Measurements from ENCODE around the gene DDX27. TPM values are rescaled to one million over a fixed set of nuclear protein-coding genes. Genes with fewer than 3 reads are reported as not detected.

DDX27 gene
- total and polyA plus RNA-seq, 4 donors, result 8.8 to 16.0 (median 13.0) TPM

DNA sequence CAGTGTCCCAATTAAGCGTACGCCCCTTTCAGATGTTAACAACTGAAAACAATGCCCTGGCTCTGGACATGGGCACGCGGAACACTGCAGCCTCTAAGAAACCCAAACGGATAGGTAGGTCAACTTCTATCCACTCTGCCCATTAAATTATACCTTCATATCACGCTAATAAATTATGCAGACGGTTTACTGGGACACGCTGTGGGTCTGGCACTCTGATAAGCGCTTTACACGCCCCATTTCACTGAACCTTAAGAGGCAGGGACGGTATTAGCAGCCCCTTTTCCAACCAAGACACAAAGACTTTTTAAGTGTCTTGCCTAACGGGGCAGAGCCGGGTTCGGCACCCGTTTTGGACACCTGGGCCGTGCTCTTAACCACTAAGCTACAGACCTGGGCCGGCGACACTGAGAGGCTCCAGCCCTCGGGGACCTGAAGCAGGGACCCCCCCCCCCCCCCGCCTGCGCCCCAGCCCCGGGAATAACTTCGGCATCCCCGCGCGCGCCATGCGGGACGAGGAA lies 31.8 kb upstream of the DDX27 start:
- peaks cover 0 to 2% (median 0%) of the 10 kb centered on the region in 4 donors for H3K36me3 ChIP-seq (ENCODE audit: control insufficient read depth in 4 of 4, insufficient read depth in 3 of 4, low read depth in 1 of 4, low read length in 3 of 4)
- H3K27ac ChIP-seq (ENCODE audit: low read depth in 1 of 2, low read length in 2 of 2), result peak overlapping the region; percentile 84 to 95
- peak; percentile 59 for DNase-seq (ENCODE audit: low spot score)
- H3K9ac ChIP-seq (ENCODE audit: low read depth in 1 of 2, low read length in 2 of 2), result peak overlapping the region; percentile 29 to 92
- whole genome bisulfite sequencing, result under 1% methylated on average over 29 of the region's 29 CpGs
- peaks cover 11 to 27% (median 17%) of the 10 kb centered on the region in 4 donors for H3K4me1 ChIP-seq (ENCODE audit: control insufficient read depth in 4 of 4, insufficient read depth in 4 of 4, low read length in 3 of 4)
- H3K4me3 ChIP-seq (ENCODE audit: low read depth in 1 of 3, low read length in 3 of 3), result peak overlapping the region; percentile 92 to 98 (median 94)
- no peak for TF ChIP-seq GABPA (IDR thresholded peaks at IDR 0.05 in 1 of 2, conservative IDR thresholded peaks at IDR 0.05 in 1 of 2)
- TF ChIP-seq HNF4A (conservative IDR thresholded peaks at IDR 0.05), result no peak
- TF ChIP-seq, protein P1, sequence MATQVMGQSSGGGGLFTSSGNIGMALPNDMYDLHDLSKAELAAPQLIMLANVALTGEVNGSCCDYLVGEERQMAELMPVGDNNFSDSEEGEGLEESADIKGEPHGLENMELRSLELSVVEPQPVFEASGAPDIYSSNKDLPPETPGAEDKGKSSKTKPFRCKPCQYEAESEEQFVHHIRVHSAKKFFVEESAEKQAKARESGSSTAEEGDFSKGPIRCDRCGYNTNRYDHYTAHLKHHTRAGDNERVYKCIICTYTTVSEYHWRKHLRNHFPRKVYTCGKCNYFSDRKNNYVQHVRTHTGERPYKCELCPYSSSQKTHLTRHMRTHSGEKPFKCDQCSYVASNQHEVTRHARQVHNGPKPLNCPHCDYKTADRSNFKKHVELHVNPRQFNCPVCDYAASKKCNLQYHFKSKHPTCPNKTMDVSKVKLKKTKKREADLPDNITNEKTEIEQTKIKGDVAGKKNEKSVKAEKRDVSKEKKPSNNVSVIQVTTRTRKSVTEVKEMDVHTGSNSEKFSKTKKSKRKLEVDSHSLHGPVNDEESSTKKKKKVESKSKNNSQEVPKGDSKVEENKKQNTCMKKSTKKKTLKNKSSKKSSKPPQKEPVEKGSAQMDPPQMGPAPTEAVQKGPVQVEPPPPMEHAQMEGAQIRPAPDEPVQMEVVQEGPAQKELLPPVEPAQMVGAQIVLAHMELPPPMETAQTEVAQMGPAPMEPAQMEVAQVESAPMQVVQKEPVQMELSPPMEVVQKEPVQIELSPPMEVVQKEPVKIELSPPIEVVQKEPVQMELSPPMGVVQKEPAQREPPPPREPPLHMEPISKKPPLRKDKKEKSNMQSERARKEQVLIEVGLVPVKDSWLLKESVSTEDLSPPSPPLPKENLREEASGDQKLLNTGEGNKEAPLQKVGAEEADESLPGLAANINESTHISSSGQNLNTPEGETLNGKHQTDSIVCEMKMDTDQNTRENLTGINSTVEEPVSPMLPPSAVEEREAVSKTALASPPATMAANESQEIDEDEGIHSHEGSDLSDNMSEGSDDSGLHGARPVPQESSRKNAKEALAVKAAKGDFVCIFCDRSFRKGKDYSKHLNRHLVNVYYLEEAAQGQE (IDR thresholded peaks at IDR 0.05), result no peak
- no peak for TF ChIP-seq JUND (IDR thresholded peaks at IDR 0.05)
- no peak for TF ChIP-seq RXRA (IDR thresholded peaks at IDR 0.05)
- no peak for TF ChIP-seq HNF4G (IDR thresholded peaks at IDR 0.05)
- TF ChIP-seq, protein P2, sequence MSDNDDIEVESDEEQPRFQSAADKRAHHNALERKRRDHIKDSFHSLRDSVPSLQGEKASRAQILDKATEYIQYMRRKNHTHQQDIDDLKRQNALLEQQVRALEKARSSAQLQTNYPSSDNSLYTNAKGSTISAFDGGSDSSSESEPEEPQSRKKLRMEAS (IDR thresholded peaks at IDR 0.05), result no peak
- TF ChIP-seq ZBTB33 (IDR thresholded peaks at IDR 0.05), result no peak
- TF ChIP-seq, protein P3, sequence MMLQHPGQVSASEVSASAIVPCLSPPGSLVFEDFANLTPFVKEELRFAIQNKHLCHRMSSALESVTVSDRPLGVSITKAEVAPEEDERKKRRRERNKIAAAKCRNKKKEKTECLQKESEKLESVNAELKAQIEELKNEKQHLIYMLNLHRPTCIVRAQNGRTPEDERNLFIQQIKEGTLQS (IDR thresholded peaks at IDR 0.05), result no peak
- no peak for TF ChIP-seq EGR1 (IDR thresholded peaks at IDR 0.05; ENCODE audit: low read depth in 2 of 2)
- H3K9me3 ChIP-seq (ENCODE audit: control insufficient read depth in 4 of 4, low read length in 3 of 4), result no peaks in the 10 kb centered on the region
- no peaks in the 10 kb centered on the region for H3K27me3 ChIP-seq (ENCODE audit: control insufficient read depth in 4 of 4, insufficient read depth in 4 of 4, low read length in 3 of 4)

DNA sequence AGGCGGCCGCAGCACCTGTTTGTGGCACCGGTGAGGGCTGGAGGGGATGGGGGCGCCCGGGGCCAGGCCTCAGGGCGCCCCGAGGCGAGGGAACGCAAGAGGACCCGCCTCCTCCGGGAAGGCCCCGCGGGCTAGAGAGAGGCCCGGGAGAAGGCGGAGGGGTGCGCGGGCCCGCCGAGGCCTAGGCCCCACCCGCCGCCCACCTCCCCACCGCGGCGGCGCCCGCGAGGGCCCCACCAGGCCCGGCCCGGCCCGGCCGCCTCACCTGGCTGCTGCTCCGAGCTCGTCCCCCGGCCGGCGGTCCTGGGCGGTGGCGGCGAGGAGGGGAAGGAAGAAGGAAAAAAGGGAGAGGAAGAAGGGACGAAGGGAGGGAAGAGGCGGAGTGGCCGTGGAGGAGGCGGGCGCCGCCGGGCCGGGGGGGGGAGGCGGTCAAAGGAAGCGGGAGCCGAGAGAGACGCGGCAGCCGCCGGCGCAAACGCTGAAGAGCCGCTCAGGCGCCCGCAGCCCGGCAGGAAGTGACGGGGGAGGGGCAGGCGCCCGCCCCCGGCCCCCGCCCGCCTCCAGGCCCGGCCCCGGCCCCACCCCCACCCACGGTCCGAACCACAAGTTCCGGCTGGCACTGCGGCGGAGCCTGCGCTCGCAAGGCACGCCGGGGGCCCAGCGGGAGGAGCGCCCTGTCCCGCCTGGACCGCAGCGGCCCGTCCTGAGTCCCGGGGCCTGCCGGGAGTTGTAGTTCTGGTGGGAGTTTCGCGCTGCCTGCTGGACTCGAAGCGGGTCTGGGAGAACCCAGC lies 31.2 kb upstream of the DDX27 start, which contains the start of gene STAU1:
Gene STAU1, minus strand, starts transcription at position 484 of the 791 bp plus-strand sequence. CDS start 22,133 bp downstream, outside the sequence.
- Histone ChIP-seq H3K4me1 (ENCODE audit: control insufficient read depth in 4 of 4, insufficient read depth in 4 of 4, low read length in 3 of 4) (peaks cover 9 to 25% (median 15%) of the 10 kb centered on the region in 4 donors), H3K27ac (ENCODE audit: low read depth in 1 of 2, low read length in 2 of 2) (peak within 1 kb of the TSS; percentile 84 to 95), H3K27me3 (ENCODE audit: control insufficient read depth in 4 of 4, insufficient read depth in 4 of 4, low read length in 3 of 4) (no peaks in the 10 kb centered on the region), H3K36me3 (ENCODE audit: control insufficient read depth in 4 of 4, insufficient read depth in 3 of 4, low read depth in 1 of 4, low read length in 3 of 4) (peaks cover 0 to 2% (median 0%) of the 10 kb centered on the region in 4 donors), H3K4me3 (ENCODE audit: low read depth in 1 of 3, low read length in 3 of 3) (peak within 1 kb of the TSS; percentile 92 to 98 (median 94)), H3K9me3 (ENCODE audit: control insufficient read depth in 4 of 4, low read length in 3 of 4) (no peaks in the 10 kb centered on the region), H3K9ac (ENCODE audit: low read depth in 1 of 2, low read length in 2 of 2) (peak within 1 kb of the TSS; percentile 29 to 92)
- DNase-seq (ENCODE audit: low spot score), result peak; percentile 95
- TF ChIP-seq, protein P1 (IDR thresholded peaks at IDR 0.05), result peak; percentile 75
- TF ChIP-seq FOXA2 (IDR thresholded peaks at IDR 0.05), result no peak
- peak; percentile 46 for TF ChIP-seq SP1 (IDR thresholded peaks at IDR 0.05)
- no peak for TF ChIP-seq FOXA1 (IDR thresholded peaks at IDR 0.05)
- TF ChIP-seq, protein P3 (IDR thresholded peaks at IDR 0.05), result no peak
- TF ChIP-seq EGR1 (IDR thresholded peaks at IDR 0.05; ENCODE audit: low read depth in 2 of 2), result no peak
- TF ChIP-seq HNF4A (conservative IDR thresholded peaks at IDR 0.05), result no peak
- TF ChIP-seq TAF1 (conservative IDR thresholded peaks at IDR 0.05), result no peak
- no peak for TF ChIP-seq NR2F2 (IDR thresholded peaks at IDR 0.05)
- TF ChIP-seq GABPA (IDR thresholded peaks at IDR 0.05 in 1 of 2, conservative IDR thresholded peaks at IDR 0.05 in 1 of 2), result peak in 1 of 2 donors; percentile 76
- TF ChIP-seq, protein P2 (IDR thresholded peaks at IDR 0.05), result no peak
- TF ChIP-seq RAD21 (IDR thresholded peaks at IDR 0.05), result no peak
- no peak for TF ChIP-seq HNF4G (IDR thresholded peaks at IDR 0.05)
- TF ChIP-seq YY1 (IDR thresholded peaks at IDR 0.05), result peak; percentile 36
- WGBS, result under 1% methylated on average over 89 of the region's 89 CpGs
